PC-3 (cell line): ENCODE data around the gene MYO5B. TPM values are rescaled to one million over a fixed set of nuclear protein-coding genes. Genes with fewer than 3 reads are reported as not detected.

Experiments used
- ATAC-seq: fragments of 200-7000 bp; cut with Tn5 transposase; 2 replicates; pipeline ENCODE4 v1.9.1; 2020; ENCODE audit warnings: mild to moderate bottlenecking, moderate library complexity
- BruUV-seq: library from RNA; stranded (reverse); fragments of 400-500 nt; replicated peaks from 2 replicates; lab custom pipeline; 2021; lab: Mats Ljungman, UMichigan
- CTCF ChIA-PET: fragments of 300-600 bp; sonication (Branson Sonifier 250); formaldehyde crosslinking; loops from one replicate; lab custom pipeline; 2022; ENCODE audit warnings: antibody characterized with exemption; lab: Charles Lee
- POLR2A ChIA-PET: fragments of 300-600 bp; sonication (Branson Sonifier 250); formaldehyde crosslinking; loops from one replicate; lab custom pipeline; 2022; ENCODE audit warnings: antibody characterized with exemption; ENCODE audit not compliant: unreplicated experiment; lab: Charles Lee
- DNase-seq: peaks from one replicate; pipeline ENCODE4 v3.0.0-alpha.2; 2015
- H2AFZ ChIP-seq: fragments of 300-600 bp; sonication (generic); 2 replicates; pipeline ENCODE4 v1.6.0; 2016; ENCODE audit warnings: antibody characterized with exemption, low read length
- H3F3A ChIP-seq: fragments of 300-600 bp; sonication (generic); one replicate; pipeline ENCODE4 v1.6.0; 2017; ENCODE audit warnings: antibody characterized with exemption, low read length, control low read depth, mild to moderate bottlenecking; ENCODE audit not compliant: unreplicated experiment
- H3K27ac ChIP-seq: fragments of 300-600 bp; sonication (generic); 2 replicates; pipeline ENCODE4 v1.5.1; 2016; ENCODE audit warnings: mild to moderate bottlenecking, low read length
- H3K27me3 ChIP-seq: fragments of 300-600 bp; sonication (generic); 2 replicates; pipeline ENCODE4 v1.6.1; 2016; ENCODE audit warnings: low read length, mixed read lengths
- H3K36me3 ChIP-seq: fragments of 300-600 bp; sonication (generic); 2 replicates; pipeline ENCODE4 v1.6.1; 2016; ENCODE audit warnings: low read depth, mixed run types, low read length, mixed read lengths
- H3K4me1 ChIP-seq: fragments of 300-600 bp; sonication (generic); 2 replicates; pipeline ENCODE4 v1.5.1; 2016; ENCODE audit warnings: low read length; ENCODE audit not compliant: insufficient read depth
- H3K4me2 ChIP-seq: fragments of 300-600 bp; sonication (generic); 2 replicates; pipeline ENCODE4 v1.6.0; 2016; ENCODE audit warnings: low read length
- H3K4me3 ChIP-seq: fragments of 300-600 bp; sonication (generic); 2 replicates; pipeline ENCODE4 v1.5.1; 2016; ENCODE audit warnings: mild to moderate bottlenecking, low read length, mixed read lengths
- H3K79me2 ChIP-seq: fragments of 300-600 bp; sonication (generic); 2 replicates; pipeline ENCODE4 v1.6.1; 2017; ENCODE audit warnings: low read length, mixed read lengths
- H3K9ac ChIP-seq: fragments of 300-600 bp; sonication (generic); 2 replicates; pipeline ENCODE4 v1.6.0; 2016; ENCODE audit warnings: mild to moderate bottlenecking, low read length
- H3K9me2 ChIP-seq: fragments of 300-600 bp; sonication (generic); replicated peaks from 2 replicates; pipeline ENCODE4 v1.6.1; 2016; ENCODE audit warnings: mixed run types, low read length, mixed read lengths
- H3K9me3 ChIP-seq: fragments of 300-600 bp; sonication (generic); 2 replicates; pipeline ENCODE4 v1.6.1; 2016; ENCODE audit warnings: low read length, mixed read lengths
- H4K20me1 ChIP-seq: fragments of 300-600 bp; sonication (generic); 2 replicates; pipeline ENCODE4 v1.6.1; 2016; ENCODE audit warnings: low read length, mixed read lengths
- CTCF ChIP-seq: fragments of 300-600 bp; sonication (generic); conservative IDR thresholded peaks from 2 replicates; pipeline ENCODE4 v1.5.1; 2017; ENCODE audit warnings: antibody characterized with exemption, low read depth, mild to moderate bottlenecking, low read length
- EZH2 ChIP-seq: fragments of 300-600 bp; sonication (generic); IDR thresholded peaks from one replicate; pipeline ENCODE4 v1.6.1; 2017; ENCODE audit warnings: antibody characterized with exemption, mild to moderate bottlenecking, low read length; ENCODE audit not compliant: unreplicated experiment
- EZH2phosphoT487 ChIP-seq: fragments of 300-600 bp; sonication (generic); IDR thresholded peaks from 2 replicates; pipeline ENCODE4 v1.6.1; 2018; ENCODE audit warnings: mild to moderate bottlenecking, antibody characterized with exemption, low read length, borderline replicate concordance
- intact Hi-C: fragments of 100-400 bp; cut with micrococcal nuclease; formaldehyde crosslinking; loops from 2 replicates; pipeline ENCODE4 v1.9.0; 2023
- total RNA-seq: library from RNA; depleted of rRNA; stranded (reverse); fragments of >200 nt; gene quantifications from 2 replicates; pipeline ENCODE4 v1.2.3, GENCODE V29; 2014

The MYO5B gene
- total RNA-seq, 1 experiment from 2014 or later = 10.7 TPM

DNA sequence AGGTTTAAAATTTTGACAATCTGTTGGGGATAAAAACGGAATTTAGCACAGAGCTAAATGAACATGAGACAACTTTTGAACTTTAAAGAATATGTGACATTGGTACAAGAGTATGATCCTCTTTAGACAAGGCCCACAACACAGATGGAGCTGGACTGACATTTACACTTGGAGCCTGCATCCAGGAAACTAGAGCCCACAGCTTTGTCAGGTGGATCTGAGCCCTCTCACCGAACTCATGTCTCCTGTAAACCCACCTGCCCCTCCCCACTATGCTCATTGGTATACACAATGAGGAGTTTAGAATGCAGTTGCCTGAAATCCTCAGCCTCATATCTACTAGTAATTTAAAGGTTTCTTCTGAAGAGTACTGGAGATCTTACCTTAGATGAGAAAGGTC, 359.5 kb downstream of the MYO5B start:
- DNase-seq = no peak
- BruUV-seq = TSS peak; percentile 54
- H3K27me3 ChIP-seq = no peaks in the 10 kb centered on the region
- no peaks in the 10 kb centered on the region for H3K36me3 ChIP-seq
- intact Hi-C loops = loop anchor here (1.0 to 2.0 kb wide), 2 partner anchors 14 to 23 kb away; partner anchors contain the start of gene ACAA2
- peaks cover 46% of the 10 kb centered on the region for H3K4me1 ChIP-seq
- POLR2A ChIA-PET = no interaction called here
- H3F3A ChIP-seq = no peaks in the 10 kb centered on the region
- CTCF ChIA-PET = interaction anchor here (1.0 kb wide), 1 partner anchor 23 kb away, joined by 3 read pairs; no protein-coding TSS in a partner anchor
- no peak overlapping the region for H3K9ac ChIP-seq
- no peak for TF ChIP-seq EZH2phosphoT487
- no peak for TF ChIP-seq EZH2
- TF ChIP-seq CTCF = no peak
- no peak overlapping the region for H2AFZ ChIP-seq
- H3K4me3 ChIP-seq = no peak overlapping the region
- no peaks in the 10 kb centered on the region for H3K9me3 ChIP-seq
- peak; percentile 9 for ATAC-seq
- peak overlapping the region; percentile 62 for H3K27ac ChIP-seq
- no peaks in the 10 kb centered on the region for H3K9me2 ChIP-seq
- peak overlapping the region; percentile 70 for H3K4me2 ChIP-seq
- H3K79me2 ChIP-seq = no peaks in the 10 kb centered on the region
- no peaks in the 10 kb centered on the region for H4K20me1 ChIP-seq

DNA sequence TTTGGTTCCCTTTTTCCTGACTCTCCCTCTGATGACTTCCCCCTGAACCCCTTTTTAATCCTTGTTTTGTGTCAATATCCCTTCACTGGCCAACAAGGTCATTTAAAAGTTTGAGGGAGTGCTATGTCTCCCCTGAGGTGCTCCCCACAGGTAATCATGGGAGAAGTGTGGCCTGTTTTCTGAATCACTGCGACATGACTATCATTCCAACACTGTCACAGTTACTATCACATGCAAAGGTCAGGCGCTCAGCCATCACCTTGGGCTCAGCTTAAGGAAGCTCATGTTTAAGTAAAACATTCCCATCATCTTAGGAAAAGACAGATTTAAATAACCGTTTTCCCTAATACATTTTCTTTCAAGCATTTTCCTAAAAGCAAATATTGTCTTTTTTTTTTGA, 360.7 kb downstream of the MYO5B start:
- TSS peak; percentile 32 for BruUV-seq
- DNase-seq = no peak
- Histone ChIP-seq H3K9me2 (no peaks in the 10 kb centered on the region), H3F3A (no peaks in the 10 kb centered on the region), H3K4me1 (peaks cover 40% of the 10 kb centered on the region), H3K9me3 (no peaks in the 10 kb centered on the region), H2AFZ (no peak overlapping the region), H3K27me3 (no peaks in the 10 kb centered on the region), H3K79me2 (no peaks in the 10 kb centered on the region), H3K27ac (peak overlapping the region; percentile 20; the same call in 1 of the 2 replicates), H3K4me3 (no peak overlapping the region), H3K9ac (no peak overlapping the region), H3K36me3 (no peaks in the 10 kb centered on the region), H3K4me2 (no peak overlapping the region), H4K20me1 (no peaks in the 10 kb centered on the region)
- intact Hi-C loops = loop anchor here (2.0 kb wide), 1 partner anchor 21 kb away; the partner anchor contains the start of gene ACAA2
- ChIA-PET CTCF (interaction anchor here (0.6 to 1.0 kb wide), 2 partner anchors 24 to 361 kb away, joined by 3 to 4 read pairs; partner anchors contain the start of gene MYO5B), POLR2A (interaction anchor here (0.6 kb wide), 1 partner anchor 20 kb away, joined by 6 read pairs; no protein-coding TSS in a partner anchor)
- TF ChIP-seq EZH2phosphoT487 = no peak
- no peak for TF ChIP-seq CTCF
- TF ChIP-seq EZH2 = no peak
- ATAC-seq = no peak

DNA sequence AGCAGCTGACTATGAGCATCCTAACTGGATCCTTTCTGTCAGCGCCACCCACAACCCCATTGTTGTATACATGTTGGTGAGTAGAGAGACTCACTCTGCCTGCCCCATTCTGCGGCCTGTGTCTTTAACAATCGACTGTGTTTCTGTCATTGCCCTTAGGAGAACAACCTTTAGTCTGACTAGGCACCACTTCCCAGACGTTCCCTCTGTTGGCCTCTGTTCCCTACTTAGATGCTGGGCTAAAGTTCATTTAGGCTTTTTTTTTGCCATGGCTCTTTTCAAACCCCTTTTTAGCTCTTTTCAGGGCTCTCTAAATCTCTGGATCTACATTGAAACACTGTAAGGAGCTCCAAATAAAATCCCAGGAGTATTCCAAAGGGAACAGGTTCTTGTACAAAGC, 361.1 kb downstream of the MYO5B start:
- CTCF ChIA-PET = interaction anchor here (0.6 kb wide), 2 partner anchors 25 to 361 kb away, joined by 3 to 4 read pairs; partner anchors contain the start of gene MYO5B
- TF ChIP-seq EZH2 (no peak), CTCF (no peak), EZH2phosphoT487 (no peak)

More for the DNA sequence above, 361.1 kb downstream of the MYO5B start:
- ATAC-seq (no peak), DNase-seq (no peak)
- Histone ChIP-seq H3K9me3 (no peaks in the 10 kb centered on the region), H3F3A (no peaks in the 10 kb centered on the region), H3K4me3 (no peak overlapping the region), H3K36me3 (no peaks in the 10 kb centered on the region), H3K4me2 (no peak overlapping the region), H3K9me2 (no peaks in the 10 kb centered on the region), H3K27ac (no peak overlapping the region), H4K20me1 (no peaks in the 10 kb centered on the region), H3K27me3 (no peaks in the 10 kb centered on the region), H2AFZ (no peak overlapping the region), H3K4me1 (peaks cover 36% of the 10 kb centered on the region), H3K79me2 (no peaks in the 10 kb centered on the region), H3K9ac (no peak overlapping the region)
- intact Hi-C loops = loop anchor here (2.0 kb wide), 1 partner anchor 21 kb away; the partner anchor contains the start of gene ACAA2
- POLR2A ChIA-PET = no interaction called here
- BruUV-seq = no TSS peak
